ENCODE measurements around the gene TTC34.

Gene TTC34

DNA sequence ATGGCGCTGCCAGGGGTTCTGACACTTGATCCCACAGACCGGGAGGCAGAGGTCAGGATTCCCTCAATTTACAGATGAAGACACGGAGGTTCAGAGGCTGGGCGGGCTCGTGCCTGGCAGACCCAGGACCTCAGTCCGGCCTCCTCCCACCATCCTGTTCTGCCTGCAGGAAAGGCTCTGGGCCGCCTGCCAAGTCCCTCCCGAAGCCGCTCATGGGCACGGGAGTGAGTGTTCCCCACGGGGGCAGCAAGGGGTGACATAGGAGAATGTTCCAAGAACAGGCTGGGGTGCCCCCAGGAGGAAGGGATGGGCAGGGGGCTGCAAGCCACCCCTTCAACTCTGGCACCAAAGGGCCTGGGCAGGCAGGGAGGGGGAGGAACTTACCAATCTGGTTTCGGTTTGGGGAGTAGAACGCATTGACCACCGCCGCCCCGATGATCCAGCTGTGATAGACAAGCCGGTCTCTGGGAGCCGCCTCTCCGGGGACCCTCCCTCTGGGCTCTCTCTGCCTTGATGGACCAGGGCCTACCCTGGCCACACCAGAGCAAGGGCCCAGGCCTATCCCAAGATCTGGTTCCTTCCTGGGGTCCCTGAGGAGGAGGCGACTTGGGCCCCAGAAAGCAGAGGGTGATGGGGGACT lies 207.4 kb downstream of the TTC34 start:
- no peak overlapping the region for H4K91ac ChIP-seq (ENCODE audit: low read length)
- H2BK5ac ChIP-seq (ENCODE audit: low read depth, low read length, poor library complexity, severe bottlenecking), result no peak overlapping the region
- H3K23ac ChIP-seq (ENCODE audit: low read length in 2 of 2), result no peak overlapping the region
- H3K4me1 ChIP-seq (ENCODE audit: control insufficient read depth, insufficient read depth, low read depth, low read length), result peaks cover 3% of the 10 kb centered on the region
- 82% methylated on average over 20 of the region's 20 CpGs for WGBS
- no peak overlapping the region for H2BK12ac ChIP-seq (ENCODE audit: low read length in 2 of 2)
- H3K36me3 ChIP-seq (ENCODE audit: control insufficient read depth in 1 of 2, insufficient read depth in 2 of 2, low read depth in 1 of 2, low read length in 2 of 2), result peaks cover 3 to 18% of the 10 kb centered on the region in 2 experiments
- H2AFZ ChIP-seq (ENCODE audit: low read depth, low read length), result no peak overlapping the region
- no peak overlapping the region for H2BK15ac ChIP-seq (ENCODE audit: low read depth, poor library complexity, severe bottlenecking)
- H3K18ac ChIP-seq (ENCODE audit: low read depth in 1 of 2, low read length in 2 of 2), result no peak overlapping the region
- H4K8ac ChIP-seq (ENCODE audit: low read length), result no peak overlapping the region
- H3K4ac ChIP-seq (ENCODE audit: low read depth in 1 of 2, low read length in 2 of 2), result no peak overlapping the region
- H3K9me3 ChIP-seq (ENCODE audit: control insufficient read depth, low read length), result peaks cover 3% of the 10 kb centered on the region
- H3K4me2 ChIP-seq (ENCODE audit: low read length, poor library complexity, severe bottlenecking), result no peak overlapping the region
- H3K27ac ChIP-seq (ENCODE audit: low read length, poor library complexity, severe bottlenecking), result no peak overlapping the region
- no peak overlapping the region for H3K9ac ChIP-seq (ENCODE audit: low read length)
- H3K14ac ChIP-seq (ENCODE audit: low read length in 2 of 2), result no peak overlapping the region
- H2BK120ac ChIP-seq (ENCODE audit: low read depth, low read length), result no peak overlapping the region
- H2AK5ac ChIP-seq (ENCODE audit: low read length, severe bottlenecking), result no peak overlapping the region
- H3K4me3 ChIP-seq (ENCODE audit: insufficient read depth in 1 of 2, low read depth in 1 of 2, low read length in 2 of 2), result no peak overlapping the region
- no peak for DNase-seq
- H3K79me1 ChIP-seq (replicated peaks; ENCODE audit: low read length, poor library complexity, severe bottlenecking), result peaks cover under 1% of the 10 kb centered on the region
- H3K27me3 ChIP-seq (ENCODE audit: control insufficient read depth in 1 of 2, insufficient read depth in 1 of 2, low read length in 2 of 2), result peaks cover 3 to 20% of the 10 kb centered on the region in 2 experiments

DNA sequence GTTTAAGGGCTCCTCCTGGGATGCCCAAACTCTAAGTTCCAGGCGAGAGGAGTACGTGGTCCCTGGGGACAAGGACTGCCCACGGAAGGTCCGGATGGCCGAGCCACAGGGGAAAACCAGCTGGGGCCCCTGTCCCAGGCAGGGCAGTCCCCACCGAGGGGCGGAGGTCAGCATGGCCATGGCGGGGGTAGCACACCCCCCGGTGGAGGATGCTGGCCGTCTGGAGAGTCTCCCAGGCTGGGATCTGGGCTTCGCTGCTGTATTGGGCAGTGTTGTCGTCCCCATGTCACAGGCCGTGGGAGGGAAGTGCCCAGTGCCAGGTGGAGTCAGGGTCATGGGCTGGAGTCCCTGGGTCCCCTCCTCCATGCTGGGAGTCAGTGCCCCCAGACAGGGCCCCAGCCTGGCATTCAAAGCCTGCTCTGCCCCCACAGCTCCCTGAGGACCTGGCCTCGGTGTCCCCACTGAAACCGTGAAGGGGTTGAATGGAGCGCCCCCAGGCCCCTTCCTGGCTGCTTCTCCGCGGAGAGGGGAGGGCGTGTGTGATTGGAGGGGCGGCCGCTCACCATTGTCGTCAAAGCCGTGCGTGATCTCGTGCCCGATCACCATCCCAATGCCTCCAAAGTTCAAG lies 208.1 kb downstream of the TTC34 start:
- no peak overlapping the region for H4K91ac ChIP-seq (ENCODE audit: low read length)
- no peak overlapping the region for H3K23ac ChIP-seq (ENCODE audit: low read length in 2 of 2)
- 84% methylated on average over 26 of the region's 26 CpGs for WGBS
- no peak overlapping the region for H3K14ac ChIP-seq (ENCODE audit: low read length in 2 of 2)
- peaks cover 6% of the 10 kb centered on the region for H3K79me1 ChIP-seq (replicated peaks; ENCODE audit: low read length, poor library complexity, severe bottlenecking)
- H3K4ac ChIP-seq (ENCODE audit: low read depth in 1 of 2, low read length in 2 of 2), result no peak overlapping the region
- no peak overlapping the region for H2BK12ac ChIP-seq (ENCODE audit: low read length in 2 of 2)
- no peak overlapping the region for H3K9ac ChIP-seq (ENCODE audit: low read length)
- H3K36me3 ChIP-seq (ENCODE audit: control insufficient read depth in 1 of 2, insufficient read depth in 2 of 2, low read depth in 1 of 2, low read length in 2 of 2), result peaks cover 3 to 25% of the 10 kb centered on the region in 2 experiments
- H2BK120ac ChIP-seq (ENCODE audit: low read depth, low read length), result no peak overlapping the region
- H2AFZ ChIP-seq (ENCODE audit: low read depth, low read length), result no peak overlapping the region
- no peak overlapping the region for H4K8ac ChIP-seq (ENCODE audit: low read length)
- no peak overlapping the region for H3K18ac ChIP-seq (ENCODE audit: low read depth in 1 of 2, low read length in 2 of 2)
- no peak overlapping the region for H2AK5ac ChIP-seq (ENCODE audit: low read length, severe bottlenecking)
- peaks cover under 1% of the 10 kb centered on the region for H3K9me3 ChIP-seq (ENCODE audit: control insufficient read depth, low read length)
- no peak overlapping the region for H3K4me2 ChIP-seq (ENCODE audit: low read length, poor library complexity, severe bottlenecking)
- H2BK15ac ChIP-seq (ENCODE audit: low read depth, poor library complexity, severe bottlenecking), result no peak overlapping the region
- peaks cover 6% of the 10 kb centered on the region for H3K4me1 ChIP-seq (ENCODE audit: control insufficient read depth, insufficient read depth, low read depth, low read length)
- H3K4me3 ChIP-seq (ENCODE audit: insufficient read depth in 1 of 2, low read depth in 1 of 2, low read length in 2 of 2), result no peak overlapping the region
- H2BK5ac ChIP-seq (ENCODE audit: low read depth, low read length, poor library complexity, severe bottlenecking), result no peak overlapping the region
- peaks cover 3 to 20% of the 10 kb centered on the region in 2 experiments for H3K27me3 ChIP-seq (ENCODE audit: control insufficient read depth in 1 of 2, insufficient read depth in 1 of 2, low read length in 2 of 2)
- no peak for DNase-seq
- H3K27ac ChIP-seq (ENCODE audit: low read length, poor library complexity, severe bottlenecking), result no peak overlapping the region

DNA sequence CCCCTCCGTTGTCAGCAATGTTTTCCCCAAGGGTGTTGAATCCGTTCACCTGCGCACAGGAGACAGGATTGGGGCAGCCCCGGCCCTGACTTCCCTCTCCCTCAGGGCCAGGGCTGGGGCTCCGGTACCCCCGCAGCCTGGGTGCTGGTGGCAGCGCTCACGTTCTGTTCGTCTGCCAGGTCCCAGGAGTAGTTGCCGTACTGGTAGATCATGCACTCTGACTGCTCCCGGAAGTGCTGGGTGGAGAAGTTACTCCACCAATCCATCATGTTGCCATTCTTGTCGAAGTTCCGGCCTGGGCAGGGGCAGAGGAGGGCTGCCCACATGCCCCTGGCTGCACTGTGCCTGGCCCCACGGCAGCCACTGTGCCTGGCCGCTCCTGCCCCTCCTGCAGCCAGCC lies 208.8 kb downstream of the TTC34 start:
- no peak for DNase-seq
- no peak overlapping the region for H4K8ac ChIP-seq (ENCODE audit: low read length)
- H2AFZ ChIP-seq (ENCODE audit: low read depth, low read length), result no peak overlapping the region
- H3K9ac ChIP-seq (ENCODE audit: low read length), result no peak overlapping the region
- no peak overlapping the region for H3K4me3 ChIP-seq (ENCODE audit: insufficient read depth in 1 of 2, low read depth in 1 of 2, low read length in 2 of 2)
- H3K27ac ChIP-seq (ENCODE audit: low read length, poor library complexity, severe bottlenecking), result no peak overlapping the region
- H3K9me3 ChIP-seq (ENCODE audit: control insufficient read depth, low read length), result no peaks in the 10 kb centered on the region
- H3K36me3 ChIP-seq (ENCODE audit: control insufficient read depth in 1 of 2, insufficient read depth in 2 of 2, low read depth in 1 of 2, low read length in 2 of 2), result peaks cover 3 to 27% of the 10 kb centered on the region in 2 experiments
- peaks cover 8% of the 10 kb centered on the region for H3K79me1 ChIP-seq (replicated peaks; ENCODE audit: low read length, poor library complexity, severe bottlenecking)
- H3K14ac ChIP-seq (ENCODE audit: low read length in 2 of 2), result no peak overlapping the region
- H3K4me1 ChIP-seq (ENCODE audit: control insufficient read depth, insufficient read depth, low read depth, low read length), result peaks cover 12% of the 10 kb centered on the region
- no peak overlapping the region for H3K4ac ChIP-seq (ENCODE audit: low read depth in 1 of 2, low read length in 2 of 2)
- no peak overlapping the region for H2BK5ac ChIP-seq (ENCODE audit: low read depth, low read length, poor library complexity, severe bottlenecking)
- H3K23ac ChIP-seq (ENCODE audit: low read length in 2 of 2), result no peak overlapping the region
- no peak overlapping the region for H2BK15ac ChIP-seq (ENCODE audit: low read depth, poor library complexity, severe bottlenecking)
- H2BK12ac ChIP-seq (ENCODE audit: low read length in 2 of 2), result no peak overlapping the region
- no peak overlapping the region for H2AK5ac ChIP-seq (ENCODE audit: low read length, severe bottlenecking)
- 87% methylated on average over 15 of the region's 15 CpGs for WGBS
- no peak overlapping the region for H3K4me2 ChIP-seq (ENCODE audit: low read length, poor library complexity, severe bottlenecking)
- H4K91ac ChIP-seq (ENCODE audit: low read length), result no peak overlapping the region
- H2BK120ac ChIP-seq (ENCODE audit: low read depth, low read length), result no peak overlapping the region
- peaks cover 3 to 20% of the 10 kb centered on the region in 2 experiments for H3K27me3 ChIP-seq (ENCODE audit: control insufficient read depth in 1 of 2, insufficient read depth in 1 of 2, low read length in 2 of 2)
- H3K18ac ChIP-seq (ENCODE audit: low read depth in 1 of 2, low read length in 2 of 2), result no peak overlapping the region

DNA sequence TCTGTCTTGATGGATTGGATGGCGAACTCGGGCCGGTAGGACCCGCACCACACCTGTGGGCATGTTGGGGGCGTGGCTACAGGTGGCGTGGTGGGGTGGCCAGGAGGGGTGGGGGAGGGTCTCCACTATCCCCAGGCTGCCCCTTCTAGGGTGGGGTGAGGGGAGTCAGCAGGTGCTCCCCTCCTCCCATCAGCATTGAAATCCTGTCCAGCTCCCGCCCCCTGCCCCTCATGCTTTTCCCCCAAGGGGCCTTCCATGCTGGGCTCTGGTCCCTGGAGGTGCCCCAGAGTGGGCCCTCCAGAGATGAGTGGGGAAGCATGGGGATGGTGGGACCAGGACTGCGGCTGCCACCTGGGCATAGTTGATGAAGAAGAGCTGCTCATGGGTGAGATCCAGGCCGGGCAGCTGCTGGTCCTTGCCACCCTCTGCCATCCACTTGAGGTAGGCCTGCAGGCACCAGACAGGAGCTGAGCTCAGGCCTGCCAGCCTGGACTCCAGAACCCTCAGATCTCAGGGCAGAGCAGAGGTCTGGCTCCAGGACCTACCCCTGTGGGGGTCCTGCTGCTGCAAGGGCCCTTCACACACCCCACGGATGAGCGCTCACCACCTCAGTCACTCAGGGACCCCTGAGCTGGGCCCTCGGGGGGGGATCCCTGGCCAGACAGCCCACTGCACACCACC lies 209.8 kb downstream of the TTC34 start:
- H3K14ac ChIP-seq (ENCODE audit: low read length in 2 of 2), result no peak overlapping the region
- peaks cover 17% of the 10 kb centered on the region for H3K4me1 ChIP-seq (ENCODE audit: control insufficient read depth, insufficient read depth, low read depth, low read length)
- no peak overlapping the region for H3K9ac ChIP-seq (ENCODE audit: low read length)
- no peak overlapping the region for H4K91ac ChIP-seq (ENCODE audit: low read length)
- H2AFZ ChIP-seq (ENCODE audit: low read depth, low read length), result no peak overlapping the region
- no peak for DNase-seq
- no peak overlapping the region for H3K18ac ChIP-seq (ENCODE audit: low read depth in 1 of 2, low read length in 2 of 2)
- no peak overlapping the region for H3K4me2 ChIP-seq (ENCODE audit: low read length, poor library complexity, severe bottlenecking)
- H2BK15ac ChIP-seq (ENCODE audit: low read depth, poor library complexity, severe bottlenecking), result no peak overlapping the region
- no peak overlapping the region for H2BK120ac ChIP-seq (ENCODE audit: low read depth, low read length)
- H3K23ac ChIP-seq (ENCODE audit: low read length in 2 of 2), result no peak overlapping the region
- no peak overlapping the region for H3K4me3 ChIP-seq (ENCODE audit: insufficient read depth in 1 of 2, low read depth in 1 of 2, low read length in 2 of 2)
- no peak overlapping the region for H3K27ac ChIP-seq (ENCODE audit: low read length, poor library complexity, severe bottlenecking)
- H3K36me3 ChIP-seq (ENCODE audit: control insufficient read depth in 1 of 2, insufficient read depth in 2 of 2, low read depth in 1 of 2, low read length in 2 of 2), result peaks cover 3 to 27% of the 10 kb centered on the region in 2 experiments
- WGBS, result 96% methylated on average over 5 of the region's 12 CpGs
- H3K9me3 ChIP-seq (ENCODE audit: control insufficient read depth, low read length), result no peaks in the 10 kb centered on the region
- H4K8ac ChIP-seq (ENCODE audit: low read length), result no peak overlapping the region
- no peak overlapping the region for H3K4ac ChIP-seq (ENCODE audit: low read depth in 1 of 2, low read length in 2 of 2)
- H3K79me1 ChIP-seq (replicated peaks; ENCODE audit: low read length, poor library complexity, severe bottlenecking), result peaks cover 15% of the 10 kb centered on the region
- no peak overlapping the region for H2BK5ac ChIP-seq (ENCODE audit: low read depth, low read length, poor library complexity, severe bottlenecking)
- no peak overlapping the region for H2BK12ac ChIP-seq (ENCODE audit: low read length in 2 of 2)
- H3K27me3 ChIP-seq (ENCODE audit: control insufficient read depth in 1 of 2, insufficient read depth in 1 of 2, low read length in 2 of 2), result peaks cover 0 to 20% of the 10 kb centered on the region in 2 experiments
- H2AK5ac ChIP-seq (ENCODE audit: low read length, severe bottlenecking), result no peak overlapping the region

Data from mesenchymal stem cell (in vitro differentiated cells and primary cell).